Vagina (tissue), 2 donors: ENCODE measurements around the gene TMEM144. TPM values are rescaled to one million over a fixed set of nuclear protein-coding genes. Genes with fewer than 3 reads are reported as not detected.
A peak's percentile ranks its signal among the peaks of the same experiment; 100 is the strongest.

Experiments
- DNase-seq, 2 donors: peaks; one replicate each; pipeline ENCODE4 v3.0.0-alpha.2; 2017; ENCODE audit errors: extremely low spot score in 2 of 2
- H3K27ac ChIP-seq: fragments of 200-600 bp; sonication (generic); one replicate; pipeline ENCODE4 v1.5.1; 2019
- H3K27me3 ChIP-seq: fragments of 200-600 bp; sonication (generic); one replicate; pipeline ENCODE4 v1.5.1; 2019
- H3K36me3 ChIP-seq, 2 donors: fragments of 200-600 bp; sonication (generic); one replicate each; pipeline ENCODE4 v1.5.1; 2017 to 2019
- H3K4me1 ChIP-seq: fragments of 200-600 bp; sonication (generic); one replicate; pipeline ENCODE4 v1.5.1; 2019
- H3K4me3 ChIP-seq, 2 donors: fragments of 200-600 bp; sonication (generic); 1 replicate in 1 of 2; 2 replicates in 1 of 2; pipeline ENCODE4 v1.5.1; 2016 to 2019
- H3K9me3 ChIP-seq: fragments of 200-600 bp; sonication (generic); one replicate; pipeline ENCODE4 v1.5.1; 2019
- POLR2A ChIP-seq, 2 donors: fragments of 450-650 bp; IDR thresholded peaks; one replicate each; pipeline ENCODE4 v1.6.1; 2017; ENCODE audit warnings: antibody characterized with exemption in 2 of 2, mild to moderate bottlenecking in 2 of 2, moderate library complexity in 2 of 2
- POLR2AphosphoS5 ChIP-seq, 2 donors: sonication (generic); formaldehyde crosslinking; IDR thresholded peaks; one replicate each; pipeline ENCODE4 v1.9.0; 2017; ENCODE audit warnings: antibody characterized with exemption in 2 of 2, mild to moderate bottlenecking in 2 of 2, low read depth in 1 of 2; ENCODE audit not compliant: insufficient read depth in 1 of 2
- intact Hi-C: fragments of 100-400 bp; cut with DNase I; formaldehyde crosslinking; loops from one replicate; pipeline ENCODE4 v1.15.1; 2023
- total RNA-seq: library from RNA; depleted of rRNA; stranded (reverse); fragments of >200 nt; gene quantifications from one replicate; pipeline ENCODE4 v1.2.3, GENCODE V29; 2016
- TF ChIP-seq, protein P1 (sequence below), 3 experiments: fragments of 450-650 bp in 2 of 3; fragments of 200-600 bp in 1 of 3; sonication (generic) in 1 of 3; IDR thresholded peaks; one replicate each; pipeline ENCODE4 v1.5.1; 2017 to 2019; ENCODE audit warnings: antibody characterized with exemption in 3 of 3, mild to moderate bottlenecking in 2 of 3, moderate library complexity in 2 of 3

The TMEM144 gene
- total RNA-seq, 1 donor from 2014 or later, result 5.6 TPM

DNA sequence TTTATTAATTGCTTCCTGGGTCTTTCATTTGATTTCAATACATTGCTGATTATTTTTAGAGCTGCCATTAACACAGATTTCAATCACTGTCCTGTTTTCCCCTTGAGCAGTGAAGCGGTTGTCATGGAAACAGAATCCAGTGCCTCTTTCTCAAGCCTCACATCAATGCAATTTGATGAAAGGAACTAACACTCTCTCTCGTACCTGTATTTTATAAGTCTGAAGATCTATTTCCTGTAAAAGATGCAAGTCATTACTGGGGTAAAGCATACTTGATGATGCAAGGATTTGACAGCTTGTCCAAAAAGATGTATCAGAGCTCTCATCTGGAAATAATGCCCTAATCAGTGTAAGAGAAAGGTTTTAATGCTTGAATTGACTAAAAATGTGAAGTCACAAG lies 19.6 kb upstream of the TMEM144 start:
- TF ChIP-seq POLR2AphosphoS5 (IDR thresholded peaks at IDR 0.05; ENCODE audit: insufficient read depth in 1 of 2, low read depth in 1 of 2) (no peak), POLR2A (IDR thresholded peaks at IDR 0.05) (no peak)
- TF ChIP-seq, protein P1, sequence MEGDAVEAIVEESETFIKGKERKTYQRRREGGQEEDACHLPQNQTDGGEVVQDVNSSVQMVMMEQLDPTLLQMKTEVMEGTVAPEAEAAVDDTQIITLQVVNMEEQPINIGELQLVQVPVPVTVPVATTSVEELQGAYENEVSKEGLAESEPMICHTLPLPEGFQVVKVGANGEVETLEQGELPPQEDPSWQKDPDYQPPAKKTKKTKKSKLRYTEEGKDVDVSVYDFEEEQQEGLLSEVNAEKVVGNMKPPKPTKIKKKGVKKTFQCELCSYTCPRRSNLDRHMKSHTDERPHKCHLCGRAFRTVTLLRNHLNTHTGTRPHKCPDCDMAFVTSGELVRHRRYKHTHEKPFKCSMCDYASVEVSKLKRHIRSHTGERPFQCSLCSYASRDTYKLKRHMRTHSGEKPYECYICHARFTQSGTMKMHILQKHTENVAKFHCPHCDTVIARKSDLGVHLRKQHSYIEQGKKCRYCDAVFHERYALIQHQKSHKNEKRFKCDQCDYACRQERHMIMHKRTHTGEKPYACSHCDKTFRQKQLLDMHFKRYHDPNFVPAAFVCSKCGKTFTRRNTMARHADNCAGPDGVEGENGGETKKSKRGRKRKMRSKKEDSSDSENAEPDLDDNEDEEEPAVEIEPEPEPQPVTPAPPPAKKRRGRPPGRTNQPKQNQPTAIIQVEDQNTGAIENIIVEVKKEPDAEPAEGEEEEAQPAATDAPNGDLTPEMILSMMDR (IDR thresholded peaks at IDR 0.05), result no peak
- intact Hi-C loops, result loop anchor here (10.0 kb wide), 1 partner anchor 64 kb away; no protein-coding TSS in a partner anchor
- H3K4me1 ChIP-seq, result peaks cover 7% of the 10 kb centered on the region

DNA sequence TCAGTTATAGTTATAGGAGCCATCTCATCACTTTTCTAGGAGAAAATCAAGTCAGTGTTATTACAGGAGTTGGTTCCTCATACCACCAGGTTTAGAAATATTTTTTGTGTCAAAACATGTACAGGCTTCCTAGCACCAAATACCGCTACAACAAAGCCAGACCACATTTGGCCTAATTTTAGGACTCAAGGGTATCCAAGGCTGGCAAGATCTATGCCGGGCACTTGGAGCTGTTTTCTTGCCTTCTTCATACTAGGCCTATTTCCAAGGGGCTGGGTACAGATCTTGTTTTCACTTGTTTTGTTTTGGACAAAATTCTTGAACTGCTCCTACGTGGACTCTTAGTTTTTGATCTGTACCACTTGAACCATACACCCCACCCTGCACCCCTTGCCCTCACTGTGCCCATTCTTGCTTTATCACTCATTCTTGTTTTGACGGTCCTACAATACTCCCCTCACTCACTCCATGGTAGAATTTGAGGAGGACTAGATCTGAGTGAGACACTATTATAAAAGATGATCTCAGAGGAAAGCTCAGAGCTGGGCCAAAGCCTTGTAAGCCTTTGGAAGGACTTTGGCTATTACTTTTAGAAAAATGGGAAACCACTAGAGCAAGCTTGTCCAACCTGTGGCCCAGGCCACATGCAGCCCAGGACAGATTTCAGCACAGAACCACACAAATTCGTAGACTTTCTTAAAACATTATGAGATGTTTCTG lies 17.7 kb upstream of the TMEM144 start:
- no peak overlapping the region for H3K4me3 ChIP-seq
- H3K9me3 ChIP-seq, result no peaks in the 10 kb centered on the region
- H3K4me1 ChIP-seq, result peaks cover 7% of the 10 kb centered on the region
- intact Hi-C loops, result loop anchor here (10.0 kb wide), 1 partner anchor 62 kb away; no protein-coding TSS in a partner anchor
- no peaks in the 10 kb centered on the region for H3K27me3 ChIP-seq
- no peaks in the 10 kb centered on the region for H3K36me3 ChIP-seq
- H3K27ac ChIP-seq, result no peak overlapping the region
- TF ChIP-seq, protein P1 (IDR thresholded peaks at IDR 0.05), result no peak
- TF ChIP-seq POLR2A (IDR thresholded peaks at IDR 0.05) (no peak), POLR2AphosphoS5 (IDR thresholded peaks at IDR 0.05; ENCODE audit: insufficient read depth in 1 of 2, low read depth in 1 of 2) (no peak)
- no peak for DNase-seq

More for the DNA sequence above, 19.6 kb upstream of the TMEM144 start:
- no peaks in the 10 kb centered on the region for H3K36me3 ChIP-seq
- H3K27ac ChIP-seq, result no peak overlapping the region
- no peak for DNase-seq
- H3K4me3 ChIP-seq, result no peak overlapping the region
- H3K27me3 ChIP-seq, result no peaks in the 10 kb centered on the region
- no peaks in the 10 kb centered on the region for H3K9me3 ChIP-seq

DNA sequence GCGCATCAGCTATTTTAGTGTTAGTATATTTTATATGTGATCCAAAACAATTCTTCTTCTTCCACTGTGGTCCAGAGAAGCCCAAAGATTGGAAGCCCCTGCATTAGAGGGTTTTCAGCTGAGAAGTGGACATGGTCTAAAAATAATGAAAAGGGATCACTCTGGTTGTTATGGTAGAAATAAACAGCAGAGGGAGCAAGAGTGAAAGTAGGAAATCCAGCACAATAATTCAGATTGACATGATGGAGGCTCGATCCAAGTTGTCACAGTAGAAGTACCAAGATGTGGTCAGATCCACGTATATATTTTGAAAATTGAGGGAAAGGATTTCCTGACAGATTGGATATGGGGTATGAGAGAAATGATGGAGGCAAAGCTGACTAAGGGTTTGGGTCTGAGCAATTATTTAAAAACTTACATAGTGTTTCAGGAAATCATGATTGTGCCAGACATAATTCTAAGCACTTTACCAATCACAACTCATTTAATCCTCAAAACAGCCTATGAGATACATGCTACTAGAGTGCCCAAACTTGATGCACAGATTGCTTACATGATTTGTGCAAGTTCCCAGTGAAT lies 17.0 kb upstream of the TMEM144 start:
- TF ChIP-seq POLR2AphosphoS5 (IDR thresholded peaks at IDR 0.05; ENCODE audit: insufficient read depth in 1 of 2, low read depth in 1 of 2), result peak in 1 of 2 donors; percentile 11
- TF ChIP-seq POLR2A (IDR thresholded peaks at IDR 0.05), result no peak
- TF ChIP-seq, protein P1 (IDR thresholded peaks at IDR 0.05), result peak in 2 of 3 experiments; percentile 16 to 24
- intact Hi-C loops, result loop anchor here (10.0 kb wide), 1 partner anchor 62 kb away; no protein-coding TSS in a partner anchor

DNA sequence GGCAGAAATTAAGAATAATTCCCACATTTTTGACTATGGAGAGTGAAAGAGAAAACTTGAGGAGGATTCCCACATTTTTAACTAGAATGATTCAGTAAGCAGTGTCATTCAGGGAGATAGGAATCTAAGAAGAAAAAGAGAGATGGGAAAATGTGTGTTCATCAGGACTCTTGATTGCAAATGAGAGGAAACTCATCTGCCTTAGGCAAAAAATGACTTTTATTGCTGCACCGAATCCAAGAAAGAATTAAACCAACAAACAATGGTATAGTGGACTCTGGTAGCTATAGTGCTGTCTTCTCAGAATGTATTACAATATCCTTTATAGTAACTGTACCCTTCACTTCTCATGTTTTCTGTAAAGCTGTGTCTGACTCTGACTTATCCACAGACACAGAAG lies 15.0 kb upstream of the TMEM144 start:
- TF ChIP-seq POLR2A (IDR thresholded peaks at IDR 0.05) (no peak), POLR2AphosphoS5 (IDR thresholded peaks at IDR 0.05; ENCODE audit: insufficient read depth in 1 of 2, low read depth in 1 of 2) (no peak)
- TF ChIP-seq, protein P1 (IDR thresholded peaks at IDR 0.05), result no peak
- Histone ChIP-seq H3K9me3 (no peaks in the 10 kb centered on the region), H3K36me3 (no peaks in the 10 kb centered on the region), H3K4me3 (no peak overlapping the region), H3K27ac (no peak overlapping the region), H3K4me1 (peaks cover 7% of the 10 kb centered on the region), H3K27me3 (no peaks in the 10 kb centered on the region)
- no peak for DNase-seq
- intact Hi-C loops, result loop anchor here (10.0 kb wide), 1 partner anchor 60 kb away; no protein-coding TSS in a partner anchor

More for the DNA sequence above, 17.0 kb upstream of the TMEM144 start:
- Histone ChIP-seq H3K36me3 (no peaks in the 10 kb centered on the region), H3K27ac (no peak overlapping the region), H3K9me3 (no peaks in the 10 kb centered on the region), H3K4me3 (no peak overlapping the region), H3K27me3 (no peaks in the 10 kb centered on the region), H3K4me1 (peaks cover 7% of the 10 kb centered on the region)
- no peak for DNase-seq
